Activated T-helper 9 cell treated with anti-CD3 and anti-CD28 coated beads, Interleukin-2, amount 50 U/mL, for 16 hours (primary cell): ENCODE data around the gene PKDCC.

Source experiments
- DNase-seq: peaks from one replicate; pipeline ENCODE4 v3.0.0-alpha.2; 2020; ENCODE audit warnings: low read depth

PKDCC gene

DNA sequence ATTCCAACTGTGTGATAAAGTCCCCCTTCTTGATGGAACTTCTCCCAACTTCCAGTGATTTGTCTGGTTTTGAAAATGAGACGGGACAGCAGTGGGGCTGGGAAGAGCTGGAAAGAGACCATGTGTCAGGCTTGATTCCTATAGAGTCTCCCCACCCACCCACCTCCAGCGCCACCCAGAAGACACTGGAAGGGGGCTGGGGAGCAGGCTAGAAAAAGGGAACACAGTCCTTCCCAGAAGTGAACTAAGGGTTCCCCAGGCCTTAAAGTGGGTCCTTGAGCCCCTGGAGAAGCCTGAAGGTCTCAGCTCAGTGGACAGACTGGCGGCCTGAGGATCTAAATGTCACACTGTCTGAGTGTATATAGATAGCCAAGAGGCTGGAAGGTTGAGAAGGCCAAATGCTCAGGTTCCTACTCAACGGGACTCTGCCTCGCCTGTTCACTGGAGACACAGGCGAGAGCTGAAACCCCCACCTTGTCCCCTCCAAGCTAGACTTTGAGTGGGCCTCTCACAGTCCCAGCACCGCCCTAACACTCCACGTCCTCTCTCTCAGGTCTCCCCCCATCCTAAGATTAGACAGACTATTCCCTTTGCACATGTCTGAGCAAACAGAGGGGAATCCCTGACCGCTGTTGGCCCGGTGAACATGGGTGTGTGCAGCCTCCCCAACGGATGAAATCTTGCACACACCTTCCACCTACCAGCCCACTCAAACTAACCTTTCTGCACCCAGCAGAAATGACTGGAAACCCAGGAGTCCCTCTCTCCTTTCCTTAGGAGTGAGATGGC is 1.6 kb downstream of the PKDCC start:
- DNase-seq, result no peak

- DNase-seq, result no peak
Observed at GRCh38 chr2:42050010-42050702, 2.3 kb downstream of the PKDCC start.

- no peak for DNase-seq
Observed at GRCh38 chr2:42050703-42051542, 3.1 kb downstream of the PKDCC start.

DNA sequence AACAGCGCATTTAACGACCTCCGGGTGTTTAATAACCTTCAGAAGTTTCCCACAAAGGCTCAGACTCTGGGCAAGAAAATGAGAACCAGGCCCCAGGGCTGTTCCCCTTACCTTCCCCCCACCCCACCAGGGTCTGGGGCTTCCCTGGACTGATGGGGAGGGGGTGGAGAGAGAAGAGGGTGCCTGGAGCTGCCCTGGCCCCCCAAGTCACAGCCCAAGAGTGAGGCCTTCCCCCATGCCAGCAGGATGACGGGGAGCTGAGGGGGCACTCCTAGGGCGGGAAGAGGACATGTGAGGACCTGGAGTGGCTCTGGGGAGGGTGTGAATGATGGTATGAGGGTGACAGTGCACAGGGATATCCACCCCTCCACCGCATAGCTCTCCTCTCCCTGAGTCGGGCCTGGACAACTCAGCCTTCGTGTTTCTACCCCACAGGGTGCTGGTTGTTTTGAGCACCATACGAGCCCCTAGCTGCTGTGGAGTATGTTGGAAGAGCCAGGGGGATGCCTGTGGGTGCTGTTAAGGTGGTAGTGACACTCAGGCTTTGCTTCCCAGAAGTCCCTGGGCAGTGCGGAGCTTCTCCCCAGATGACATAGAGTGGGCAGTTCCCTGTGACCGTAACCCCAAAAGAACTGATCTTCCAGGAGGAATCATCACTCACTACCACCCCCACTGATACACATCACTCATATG is 3.9 kb downstream of the PKDCC start:
- DNase-seq, result no peak

GRCh38 chr2:42052702-42053481 is 5.1 kb downstream of the PKDCC start:
- DNase-seq, result no peak

DNA sequence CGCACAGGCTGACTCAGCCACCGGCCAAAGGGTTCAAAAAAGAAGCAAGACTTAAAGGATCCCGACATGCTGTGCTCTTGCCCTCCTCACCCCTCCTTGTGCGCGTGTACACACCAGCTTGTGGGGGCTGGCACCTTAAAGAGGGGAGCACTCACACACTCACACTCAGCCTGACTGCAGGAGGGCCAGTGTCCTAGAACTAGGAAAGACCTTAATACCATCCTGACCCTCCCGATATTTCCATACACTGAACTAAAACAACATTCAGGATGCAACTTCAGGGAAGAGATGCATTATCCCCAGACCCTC is 5.6 kb downstream of the PKDCC start:
- DNase-seq, result no peak

GRCh38 chr2:42053791-42054701 is 6.2 kb downstream of the PKDCC start:
- no peak for DNase-seq

DNA sequence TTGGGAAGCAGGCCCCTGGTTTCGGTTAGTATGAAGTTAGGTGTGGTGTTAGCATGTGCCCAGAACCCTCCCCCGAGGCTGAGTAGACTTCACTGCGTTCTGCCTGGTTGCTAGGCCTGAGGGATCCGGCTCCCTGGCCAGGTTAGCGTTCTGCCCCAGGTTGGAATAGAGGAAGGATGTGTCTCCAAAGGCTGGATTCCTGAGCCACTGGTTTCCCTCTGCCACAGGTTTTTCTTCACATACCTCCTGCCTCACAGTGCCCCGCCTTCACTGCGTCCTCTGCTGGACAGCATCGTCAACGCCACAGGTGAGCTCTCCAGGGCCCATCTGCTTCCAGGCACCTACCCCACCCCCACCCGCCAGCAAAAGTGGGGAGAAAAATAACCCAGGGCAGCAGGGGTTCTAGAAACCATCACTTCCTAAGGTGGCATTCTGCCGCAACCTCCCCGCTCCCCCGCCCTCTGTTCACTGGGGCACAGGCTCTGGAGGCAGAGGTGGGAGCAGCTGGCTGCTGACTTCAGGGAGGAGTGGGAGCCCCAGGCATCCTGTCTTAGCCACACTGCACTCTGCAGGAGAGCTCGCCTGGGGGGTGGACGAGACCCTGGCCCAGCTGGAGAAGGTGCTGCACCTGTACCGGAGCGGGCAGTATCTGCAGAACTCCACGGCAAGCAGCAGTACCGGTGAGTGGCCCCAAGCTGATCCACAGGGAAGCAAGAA is 7.1 kb downstream of the PKDCC start:
- DNase-seq, result no peak

DNA sequence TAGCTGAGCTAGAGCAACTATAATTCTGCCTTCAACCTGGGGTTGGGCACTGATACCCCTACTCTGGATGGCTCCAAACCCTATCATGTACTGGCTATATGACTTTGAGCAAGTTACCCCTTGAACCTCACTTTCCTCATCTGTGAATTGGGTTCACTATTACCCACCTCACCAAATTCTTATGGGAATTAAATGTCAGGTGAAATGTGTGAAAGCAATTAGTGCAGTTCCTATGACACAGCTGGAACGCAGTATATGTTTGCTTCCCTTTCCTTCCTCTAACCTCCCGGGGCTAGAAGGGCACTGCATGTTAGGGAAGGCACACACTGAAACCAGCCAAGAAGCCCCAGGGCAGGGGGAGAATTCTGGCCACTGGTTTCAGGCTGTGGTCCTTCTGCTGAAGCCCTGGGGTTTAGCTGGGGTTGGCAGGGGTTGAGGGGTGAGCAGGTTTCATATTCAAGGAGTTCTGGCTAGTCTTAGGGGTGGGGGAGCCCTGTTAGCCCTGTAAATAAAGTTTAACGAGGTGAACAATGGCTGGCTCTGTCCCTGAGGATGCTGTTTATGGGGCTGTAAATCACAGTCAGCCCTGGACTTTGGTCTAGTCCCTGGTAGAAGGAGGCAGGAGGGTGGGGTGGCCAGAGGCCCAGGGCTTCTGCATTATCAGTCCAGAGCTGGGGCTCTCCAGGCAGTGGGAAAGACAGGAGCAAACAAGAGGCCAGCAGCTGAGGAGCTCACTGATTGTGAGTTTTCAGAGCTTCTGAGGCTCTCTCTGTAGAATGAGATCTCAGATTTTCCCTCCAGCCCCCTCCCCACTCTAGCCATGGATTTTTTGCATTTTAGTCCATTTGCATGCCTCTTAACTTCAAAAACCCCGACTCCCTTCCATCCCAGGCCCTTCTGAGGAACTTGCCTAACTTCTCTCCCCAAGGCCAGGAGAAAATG is 8.0 kb downstream of the PKDCC start:
- no peak for DNase-seq

GRCh38 chr2:42057159-42057901 is 9.5 kb downstream of the PKDCC start:
- no peak for DNase-seq

DNA sequence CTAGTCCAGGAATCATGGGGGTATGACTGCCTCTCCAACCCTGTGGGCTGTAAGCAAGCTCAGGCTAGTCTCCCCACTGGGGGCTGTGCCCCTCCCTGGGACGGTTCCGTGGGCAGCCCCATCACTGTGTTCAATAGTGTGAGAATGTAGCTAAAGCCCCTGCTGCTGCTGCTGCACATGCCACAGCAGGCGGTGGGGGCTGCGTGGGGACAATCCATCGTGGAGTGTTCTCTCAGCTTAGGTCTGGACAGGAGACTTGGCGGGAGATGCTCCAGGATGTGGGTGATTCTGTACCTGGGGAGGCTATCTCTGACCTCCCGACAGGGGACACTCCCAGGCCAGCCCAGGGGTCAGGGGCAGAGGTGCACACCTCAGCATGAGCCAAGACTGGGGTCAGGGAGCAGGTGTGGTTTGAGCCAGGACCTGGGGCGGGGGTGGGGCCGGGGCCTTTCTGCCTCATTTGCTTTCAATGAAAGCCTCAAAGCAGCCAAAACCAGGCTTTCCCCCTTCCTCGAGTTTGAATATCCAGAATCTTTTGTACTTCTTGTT is 10.2 kb downstream of the PKDCC start:
- no peak for DNase-seq

GRCh38 chr2:42059261-42059898 is 11.6 kb downstream of the PKDCC start:
- no peak for DNase-seq

DNA sequence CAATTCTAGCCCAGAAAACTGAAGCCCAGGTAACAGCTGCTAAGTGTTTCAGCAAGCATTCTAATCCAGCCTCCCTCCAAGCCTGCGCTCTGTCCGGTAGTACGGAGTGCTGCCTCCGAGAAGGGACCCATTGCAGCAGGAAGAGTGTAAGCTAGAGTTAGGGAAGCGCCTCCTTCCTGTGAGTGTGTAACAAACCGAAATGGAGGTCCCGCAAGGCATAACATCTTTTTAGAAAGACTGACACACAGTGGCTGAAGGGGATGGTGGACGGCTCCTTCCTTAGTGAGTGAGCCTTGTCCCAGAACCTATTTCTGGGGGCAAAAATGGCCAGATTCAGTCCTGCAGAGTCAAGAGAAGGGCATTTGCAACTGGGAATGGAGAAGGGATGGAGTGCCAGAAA is 12.2 kb downstream of the PKDCC start:
- DNase-seq, result no peak

GRCh38 chr2:42060718-42061619 is 13.1 kb downstream of the PKDCC start:
- no peak for DNase-seq

DNA sequence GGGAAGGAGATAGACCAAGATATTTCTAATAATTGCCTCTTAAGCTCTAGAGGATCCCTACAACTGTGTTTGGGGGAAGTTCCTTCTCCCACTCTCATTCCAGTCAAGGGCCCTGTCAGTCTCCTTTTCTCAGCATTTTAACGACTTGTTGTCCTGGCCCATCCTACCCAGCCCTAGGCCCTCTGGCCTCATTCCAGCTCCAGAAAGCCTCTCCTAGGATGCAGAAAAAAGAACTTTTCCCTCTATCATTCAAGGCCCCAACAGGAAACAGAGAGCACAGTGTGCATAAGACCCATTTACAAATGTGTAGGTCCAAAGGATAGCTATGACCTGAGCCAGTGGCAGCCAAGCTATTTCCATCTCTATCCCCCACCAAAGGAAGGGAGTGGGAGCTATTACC is 14.0 kb downstream of the PKDCC start:
- DNase-seq, result no peak
